NCI-H1694 treated with DMSO at 0.1 percent for 48 hours (cell line): Measurements from ENCODE around the gene SPRY1.

Experiments
- DNase-seq: peaks from one replicate; lab custom pipeline; 2025; lab: John Stamatoyannopoulos, UW

SPRY1 gene

GRCh38 chr4:123443401-123444289, 47.0 kb downstream of the SPRY1 start:
- DNase-seq: no peak

DNA sequence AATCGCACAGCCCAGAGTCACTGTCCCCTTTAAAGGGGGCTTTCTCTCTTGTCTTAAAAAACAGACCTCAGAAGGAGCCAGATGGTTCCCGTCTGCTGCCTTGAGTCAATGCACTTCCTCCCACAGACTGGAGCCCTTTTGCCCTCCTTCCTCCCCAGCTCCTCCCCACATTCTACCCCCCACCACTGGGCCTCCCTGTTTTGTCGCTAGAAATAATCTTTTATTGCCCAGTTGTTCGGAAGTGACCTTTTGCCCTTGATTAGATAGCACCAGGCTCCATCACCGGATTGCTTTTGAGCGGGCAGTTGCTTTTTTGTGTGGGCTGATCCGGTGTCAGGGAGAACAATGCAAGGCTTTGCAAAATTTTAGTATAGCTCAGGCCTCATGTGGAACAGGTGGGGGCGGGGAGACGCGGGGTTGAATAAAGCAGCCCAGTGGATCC, 47.7 kb downstream of the SPRY1 start:
- no peak for DNase-seq

DNA sequence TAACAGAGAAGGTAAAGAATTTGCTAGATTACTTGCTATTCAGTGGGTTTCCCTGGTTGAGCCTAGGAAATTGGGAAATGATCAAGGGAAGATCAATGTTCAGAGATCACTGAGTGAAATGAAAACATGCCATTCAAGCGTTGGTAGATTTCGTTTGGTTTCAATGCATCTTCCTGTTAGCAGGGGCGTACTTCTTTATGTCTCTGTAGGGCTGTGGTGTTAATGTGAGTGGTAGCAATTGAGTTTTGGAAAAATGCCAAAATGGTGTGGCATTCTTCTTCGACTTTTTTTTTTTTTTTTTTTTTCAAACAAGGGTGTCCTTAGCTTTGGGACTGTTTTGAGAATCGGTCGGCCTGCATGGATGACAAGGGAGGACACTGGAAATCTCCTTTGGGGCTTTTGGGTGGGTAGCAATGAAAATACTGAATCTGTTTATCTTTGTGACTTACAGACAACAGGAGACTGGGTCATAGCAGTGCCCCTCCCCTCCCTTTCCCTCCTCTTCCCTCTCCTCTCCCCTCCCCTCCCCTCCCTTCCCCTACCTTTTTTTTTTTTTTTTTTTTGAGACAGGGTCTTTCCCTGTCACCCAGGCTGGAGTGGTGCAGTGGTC, 50.4 kb downstream of the SPRY1 start:
- no peak for DNase-seq

GRCh38 chr4:123449362-123449761, 52.8 kb downstream of the SPRY1 start:
- no peak for DNase-seq

DNA sequence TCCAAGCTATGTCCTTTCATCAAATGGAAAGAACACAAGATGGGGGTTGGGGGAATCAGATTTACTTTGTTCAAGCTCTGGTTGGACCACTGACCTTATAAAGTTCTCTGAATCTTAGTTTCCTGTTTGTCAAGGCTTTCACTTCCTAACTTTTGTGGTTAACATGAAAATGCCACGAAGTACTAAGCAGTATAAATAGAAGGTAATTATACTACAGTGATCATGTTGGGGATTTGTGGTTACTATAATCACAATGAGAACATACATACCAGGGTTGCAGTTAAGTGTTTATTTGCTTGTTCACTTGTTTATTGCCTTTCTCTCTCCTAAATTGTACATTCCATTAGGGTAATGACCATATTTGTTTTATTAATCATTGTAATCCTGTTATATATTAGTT, 53.2 kb downstream of the SPRY1 start:
- DNase-seq: no peak

DNA sequence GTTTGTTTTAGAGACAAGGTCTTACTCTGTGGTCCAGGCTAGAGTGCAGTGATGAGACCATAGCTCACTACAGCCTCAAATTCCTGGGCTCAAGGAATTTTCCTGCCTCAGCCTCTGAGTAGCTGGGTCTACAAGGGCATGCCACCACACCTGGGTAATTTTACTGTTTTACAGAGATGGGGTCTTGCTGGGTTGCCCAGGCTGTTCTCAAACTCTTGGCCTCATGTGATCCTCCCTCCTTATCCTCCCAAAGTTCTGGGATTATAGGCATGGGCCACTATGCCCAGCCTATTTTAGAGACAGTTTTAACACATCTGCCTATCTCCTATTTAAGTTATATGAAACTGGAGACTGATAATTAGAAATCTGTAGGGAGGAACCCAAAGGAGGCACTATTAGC, 53.8 kb downstream of the SPRY1 start:
- DNase-seq: no peak

GRCh38 chr4:123452616-123453015, 56.0 kb downstream of the SPRY1 start:
- DNase-seq: no peak

GRCh38 chr4:123453061-123453680, 56.6 kb downstream of the SPRY1 start:
- no peak for DNase-seq
